ENCODE data around the gene WNT5B. TPM values are rescaled to one million over a fixed set of nuclear protein-coding genes. Genes with fewer than 3 reads are reported as not detected.

WNT5B gene
- total and polyA plus RNA-seq, 2 donors (not counting 3 experiments of a cell fraction or from before 2014, with no cell fraction given): not detected

DNA sequence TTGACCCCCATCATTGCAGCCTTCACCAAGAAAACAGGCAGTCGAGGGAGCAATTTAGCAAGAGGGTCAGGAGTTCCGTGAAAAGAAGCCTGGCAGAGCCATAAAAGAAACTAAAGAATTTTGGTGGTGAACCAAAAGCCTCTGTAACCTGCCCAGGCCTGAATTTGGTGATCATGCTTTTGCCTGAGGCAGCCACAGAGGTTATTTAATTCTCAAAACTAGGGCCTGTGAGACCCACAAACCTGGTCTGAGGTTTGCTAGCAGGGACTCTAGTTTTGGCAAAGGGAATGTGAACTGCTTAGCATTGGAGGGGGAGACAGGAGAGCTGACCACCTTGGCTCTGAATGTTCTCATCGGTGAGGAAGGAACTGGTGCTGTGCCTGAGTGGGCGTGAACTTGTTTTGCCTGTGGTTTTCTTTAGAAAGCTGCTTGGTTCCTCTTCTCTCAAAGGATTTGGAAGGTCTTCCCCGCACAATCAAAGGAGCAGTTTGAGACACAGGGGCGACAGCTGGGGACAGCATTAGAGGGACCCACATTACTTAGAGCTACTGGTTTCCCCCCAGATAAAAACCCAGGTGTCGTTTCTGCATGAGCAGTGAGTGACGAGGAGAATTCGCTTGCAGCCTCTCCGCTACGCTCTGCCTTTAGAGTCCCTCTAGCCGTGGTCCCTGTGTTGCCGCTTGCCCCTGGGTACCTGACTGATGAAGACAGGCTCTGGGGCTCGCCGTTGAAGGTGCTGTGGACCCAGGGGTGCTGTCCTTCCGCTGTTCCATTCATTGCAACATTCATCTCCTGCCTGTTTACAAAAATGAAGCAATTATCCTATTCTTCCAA is 12.6 kb upstream of the WNT5B start:
- no peak overlapping the region for H3K9ac ChIP-seq (replicated peaks; ENCODE audit: extremely low read depth, insufficient read depth, low read length)
- no peak overlapping the region for H2AFZ ChIP-seq (ENCODE audit: low read depth, low read length)
- dilution Hi-C loops (cut with MboI; ENCODE audit: extremely low pct_ligation_motif_present, low sequenced_read_pairs) (no loop called here), intact Hi-C loops (cut with micrococcal nuclease) (no loop called here)
- H3K4me2 ChIP-seq (ENCODE audit: insufficient read depth, low read length): no peak overlapping the region
- no peak overlapping the region for H3K27ac ChIP-seq (ENCODE audit: insufficient read depth, low read depth, low read length)
- H3K9me1 ChIP-seq (replicated peaks; ENCODE audit: control insufficient read depth, extremely low read depth, insufficient read depth, low read length): no peaks in the 10 kb centered on the region
- peaks cover 1 to 6% of the 10 kb centered on the region in 2 experiments for H3K27me3 ChIP-seq (ENCODE audit: control insufficient read depth in 2 of 2, insufficient read depth in 2 of 2, low read length in 2 of 2)
- no peak overlapping the region for H3K4me3 ChIP-seq (replicated peaks in 1 of 3; ENCODE audit: insufficient read depth in 1 of 3, low read depth in 1 of 3, low read length in 3 of 3)
- H3K4me1 ChIP-seq (ENCODE audit: control insufficient read depth, extremely low read depth, insufficient read depth, low read length): peaks cover 7% of the 10 kb centered on the region
- ChIA-PET CTCF (interaction anchor here (0.8 to 2.2 kb wide), 2 partner anchors 19 to 37 kb away, joined by 3 to 8 read pairs; no protein-coding TSS in a partner anchor), POLR2A (no interaction called here)
- H3K36me3 ChIP-seq (ENCODE audit: control insufficient read depth in 2 of 2, extremely low read depth in 1 of 2, insufficient read depth in 2 of 2, low read length in 2 of 2): no peaks in the 10 kb centered on the region
- TF ChIP-seq POLR2A (IDR thresholded peaks at IDR 0.05; ENCODE audit: low read depth, low read length) (no peak), POLR2AphosphoS5 (IDR thresholded peaks at IDR 0.05; ENCODE audit: insufficient read depth, low read depth, low read length) (no peak), FOS (IDR thresholded peaks at IDR 0.05; ENCODE audit: borderline replicate concordance, insufficient read depth, low read length) (no peak), MAX (IDR thresholded peaks at IDR 0.05; ENCODE audit: insufficient read depth, insufficient read length) (no peak), JUN (IDR thresholded peaks at IDR 0.05; ENCODE audit: borderline replicate concordance, insufficient read depth, insufficient read length, low read depth) (no peak), MYC (IDR thresholded peaks at IDR 0.05; ENCODE audit: low read depth, low read length) (no peak), GATA2 (IDR thresholded peaks at IDR 0.05; ENCODE audit: insufficient read depth, insufficient read length, low read depth, low read length) (no peak), CTCF (IDR thresholded peaks at IDR 0.05; ENCODE audit: extremely low read depth in 1 of 2, insufficient read depth in 1 of 2, low read depth in 1 of 2, low read length in 2 of 2) (no peak), EZH2 (IDR thresholded peaks at IDR 0.05; ENCODE audit: borderline replicate concordance, low read depth, low read length, severe bottlenecking) (no peak)
- BruUV-seq (replicated peaks): no TSS peak
- H3K79me2 ChIP-seq (ENCODE audit: control insufficient read depth, insufficient read depth, low read length): no peaks in the 10 kb centered on the region
- FAIRE-seq (no peak), DNase-seq (ENCODE audit: low read depth, low spot score) (no peak)
- H3K9me3 ChIP-seq (replicated peaks; ENCODE audit: control insufficient read depth, insufficient read depth, low read length): no peaks in the 10 kb centered on the region
- H4K20me1 ChIP-seq (replicated peaks; ENCODE audit: control insufficient read depth, extremely low read depth, insufficient read depth, low read length): no peaks in the 10 kb centered on the region
